A375 (cell line): ENCODE data around the gene ARMC5. TPM values are rescaled to one million over a fixed set of nuclear protein-coding genes. Genes with fewer than 3 reads are reported as not detected.

Experiments used
- total RNA-seq: library from RNA; depleted of rRNA; stranded (reverse); fragments of >200 nt; shearing (Covaris generic); gene quantifications from 2 replicates; pipeline ENCODE4 v1.2.3, GENCODE V29; 2014; rRNA removed

Gene ARMC5, protein sequence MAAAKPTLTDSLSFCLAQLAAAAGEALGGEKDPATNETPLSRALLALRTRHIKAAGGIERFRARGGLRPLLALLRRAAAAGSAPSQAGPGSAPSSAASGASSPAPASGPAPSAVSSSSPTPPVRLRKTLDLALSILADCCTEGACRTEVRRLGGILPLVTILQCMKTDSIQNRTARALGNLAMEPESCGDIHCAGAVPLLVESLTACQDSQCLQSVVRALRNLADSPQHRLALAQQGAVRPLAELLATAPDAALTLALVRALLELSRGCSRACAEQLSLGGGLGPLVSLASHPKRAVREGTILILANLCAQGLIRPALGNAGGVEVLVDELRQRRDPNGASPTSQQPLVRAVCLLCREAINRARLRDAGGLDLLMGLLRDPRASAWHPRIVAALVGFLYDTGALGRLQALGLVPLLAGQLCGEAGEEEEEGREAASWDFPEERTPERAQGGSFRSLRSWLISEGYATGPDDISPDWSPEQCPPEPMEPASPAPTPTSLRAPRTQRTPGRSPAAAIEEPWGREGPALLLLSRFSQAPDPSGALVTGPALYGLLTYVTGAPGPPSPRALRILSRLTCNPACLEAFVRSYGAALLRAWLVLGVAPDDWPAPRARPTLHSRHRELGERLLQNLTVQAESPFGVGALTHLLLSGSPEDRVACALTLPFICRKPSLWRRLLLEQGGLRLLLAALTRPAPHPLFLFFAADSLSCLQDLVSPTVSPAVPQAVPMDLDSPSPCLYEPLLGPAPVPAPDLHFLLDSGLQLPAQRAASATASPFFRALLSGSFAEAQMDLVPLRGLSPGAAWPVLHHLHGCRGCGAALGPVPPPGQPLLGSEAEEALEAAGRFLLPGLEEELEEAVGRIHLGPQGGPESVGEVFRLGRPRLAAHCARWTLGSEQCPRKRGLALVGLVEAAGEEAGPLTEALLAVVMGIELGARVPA
- 24.9 and 26.0 TPM in 2 replicates for total RNA-seq

DNA sequence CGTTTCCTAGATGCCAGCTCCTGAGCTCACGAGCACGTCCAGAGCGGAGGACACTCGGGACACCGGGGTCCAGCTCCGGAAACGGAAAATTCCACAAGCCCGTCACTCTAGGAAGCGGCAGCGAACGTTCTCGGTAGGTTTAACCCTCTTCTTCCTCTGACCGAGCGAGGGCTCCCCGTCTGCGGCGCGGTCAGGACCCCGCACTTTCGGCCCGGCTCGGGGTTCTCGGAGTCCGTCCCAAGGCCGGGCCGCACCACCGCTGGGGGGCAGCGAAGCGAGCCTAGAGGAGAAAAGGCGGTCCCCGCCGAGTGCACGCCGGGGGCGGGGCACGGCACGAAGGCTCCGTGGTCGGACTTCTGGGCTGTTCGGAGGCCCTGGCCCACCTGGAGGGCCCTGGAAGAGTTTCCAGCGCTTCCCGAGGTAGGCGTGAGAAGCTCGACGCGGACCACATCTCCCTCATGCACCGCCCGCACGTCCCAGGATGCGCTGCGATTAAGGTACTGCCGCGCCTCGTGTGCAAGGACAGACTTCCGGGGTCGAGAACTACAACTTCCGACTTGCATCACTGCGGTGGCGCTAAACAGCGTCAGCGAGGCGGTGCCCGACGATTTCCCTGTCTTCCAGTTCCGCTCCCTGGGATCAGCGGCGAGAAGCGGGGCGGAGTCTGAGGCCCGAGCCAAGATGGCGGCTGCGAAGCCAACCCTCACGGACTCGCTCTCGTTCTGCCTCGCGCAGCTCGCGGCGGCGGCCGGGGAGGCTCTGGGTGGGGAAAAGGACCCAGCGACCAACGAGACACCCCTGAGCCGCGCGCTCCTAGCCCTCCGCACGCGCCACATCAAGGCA is at the start of gene ARMC5:
ARMC5 (plus strand) TSS at position 658 of the 843 bp plus-strand sequence; CDS start at position 682, 24 bp downstream.

GRCh38 chr16:31428279-31428597 is 31.1 kb upstream of the ARMC5 start, which contains the start of gene COX6A2:
Gene COX6A2 (minus strand): TSS chr16:31428360. CDS start chr16:31428325, 35 bp downstream.

GRCh38 chr16:31471875-31472708 is 12.8 kb downstream of the ARMC5 start, which contains the start of gene TGFB1I1:
Gene TGFB1I1 (plus strand): TSS chr16:31472152. CDS start chr16:31472189, 37 bp downstream.

DNA sequence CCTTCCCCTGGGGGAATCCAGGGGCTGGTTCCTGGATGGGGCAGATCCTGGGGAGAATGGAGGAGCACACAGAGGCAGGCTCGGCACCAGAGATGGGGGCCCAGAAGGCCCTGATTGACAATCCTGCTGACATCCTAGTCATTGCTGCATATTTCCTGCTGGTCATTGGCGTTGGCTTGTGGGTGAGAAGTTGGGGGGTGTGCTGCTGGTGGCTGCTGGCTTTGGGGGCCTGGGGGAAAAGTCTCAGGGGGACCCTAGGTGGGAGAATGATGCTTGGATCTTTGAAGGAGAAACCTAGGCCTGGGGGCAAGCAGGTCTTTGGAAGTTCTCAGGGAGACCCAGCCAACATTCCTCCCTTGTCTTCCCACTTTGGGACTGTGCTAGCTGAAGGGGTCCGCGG is 23.8 kb downstream of the ARMC5 start, which contains the start of gene SLC5A2:
SLC5A2 (plus strand) TSS at position 43 of the 400 bp plus-strand sequence; CDS start at position 57, 14 bp downstream.

DNA sequence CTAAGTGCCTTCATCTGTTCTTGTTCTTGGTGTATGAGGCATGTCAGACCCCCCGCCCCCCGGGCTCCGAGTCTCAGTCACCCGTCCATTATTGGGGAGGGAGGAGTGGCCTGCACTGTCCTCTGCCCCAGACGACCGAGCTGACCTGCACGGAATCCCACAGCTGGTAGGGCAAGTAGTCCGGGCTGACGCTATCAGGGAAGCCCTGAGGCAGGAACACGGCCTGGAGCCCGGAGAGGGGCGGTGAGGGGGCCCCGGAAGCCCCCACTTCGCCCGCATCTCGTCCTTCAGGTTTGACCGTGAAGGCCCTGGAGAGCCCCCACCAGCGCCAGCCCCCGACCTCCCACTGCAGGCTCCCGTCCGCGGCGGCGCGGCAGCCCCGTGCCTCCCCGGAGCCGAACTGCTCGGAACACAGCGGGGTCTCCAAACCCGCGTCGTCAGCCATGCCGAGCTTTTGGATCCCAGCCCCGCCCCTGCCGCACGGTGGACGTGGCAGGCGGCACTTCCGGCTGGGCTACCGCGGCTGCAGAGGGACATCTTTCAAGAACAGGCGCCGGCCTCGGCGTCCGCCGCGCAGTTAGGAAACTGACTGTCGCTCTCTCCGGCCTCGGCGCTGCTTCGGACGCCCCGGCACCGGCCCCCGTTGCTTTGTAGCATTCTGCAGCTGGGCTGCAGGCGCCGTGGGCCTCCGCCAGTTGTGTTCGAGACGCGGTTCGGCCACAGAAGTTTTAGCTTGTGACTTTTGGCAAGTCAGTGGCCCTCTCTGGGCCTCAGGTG is 48.8 kb downstream of the ARMC5 start, which contains the start of gene RUSF1:
RUSF1 (minus strand) TSS at position 463 of the 777 bp plus-strand sequence; CDS start at position 445, 18 bp downstream.

Other genes with a start within 250 kb of the ARMC5 start
- not detected in 2 replicates for gene TRIM72, start 245.4 kb upstream of the ARMC5 start, total RNA-seq
- not detected in 2 replicates for gene PYDC1, start 242.4 kb upstream of the ARMC5 start, total RNA-seq
- gene ITGAM, start 199.5 kb upstream of the ARMC5 start, total RNA-seq = 0.37 TPM in 1 of 2 replicates, not detected in the other
- gene ITGAX, start 104.3 kb upstream of the ARMC5 start, total RNA-seq = 2.4 and 3.4 TPM in 2 replicates
- gene ITGAD, start 66.2 kb upstream of the ARMC5 start, total RNA-seq = 0.19 TPM in 1 of 2 replicates, not detected in the other
- not detected in 2 replicates for gene COX6A2, start 31.1 kb upstream of the ARMC5 start, total RNA-seq
- 0.30 and 0.40 TPM in 2 replicates for gene ZNF843, start 16.7 kb upstream of the ARMC5 start, total RNA-seq
- gene TGFB1I1, start 12.7 kb downstream of the ARMC5 start, total RNA-seq = 19.2 and 22.0 TPM in 2 replicates
- 0.53 TPM in 1 of 2 replicates, not detected in the other for gene SLC5A2, start 23.6 kb downstream of the ARMC5 start, total RNA-seq
- gene RUSF1, start 48.9 kb downstream of the ARMC5 start, total RNA-seq = 74.7 and 80.5 TPM in 2 replicates
- not detected in 2 replicates for gene AHSP, start 68.4 kb downstream of the ARMC5 start, total RNA-seq